Measurements from ENCODE around the gene E4F1. TPM values are rescaled to one million over a fixed set of nuclear protein-coding genes. Genes with fewer than 3 reads are reported as not detected.

Gene E4F1
- total RNA-seq, 1 donor from 2014 or later: 28.6 TPM

DNA sequence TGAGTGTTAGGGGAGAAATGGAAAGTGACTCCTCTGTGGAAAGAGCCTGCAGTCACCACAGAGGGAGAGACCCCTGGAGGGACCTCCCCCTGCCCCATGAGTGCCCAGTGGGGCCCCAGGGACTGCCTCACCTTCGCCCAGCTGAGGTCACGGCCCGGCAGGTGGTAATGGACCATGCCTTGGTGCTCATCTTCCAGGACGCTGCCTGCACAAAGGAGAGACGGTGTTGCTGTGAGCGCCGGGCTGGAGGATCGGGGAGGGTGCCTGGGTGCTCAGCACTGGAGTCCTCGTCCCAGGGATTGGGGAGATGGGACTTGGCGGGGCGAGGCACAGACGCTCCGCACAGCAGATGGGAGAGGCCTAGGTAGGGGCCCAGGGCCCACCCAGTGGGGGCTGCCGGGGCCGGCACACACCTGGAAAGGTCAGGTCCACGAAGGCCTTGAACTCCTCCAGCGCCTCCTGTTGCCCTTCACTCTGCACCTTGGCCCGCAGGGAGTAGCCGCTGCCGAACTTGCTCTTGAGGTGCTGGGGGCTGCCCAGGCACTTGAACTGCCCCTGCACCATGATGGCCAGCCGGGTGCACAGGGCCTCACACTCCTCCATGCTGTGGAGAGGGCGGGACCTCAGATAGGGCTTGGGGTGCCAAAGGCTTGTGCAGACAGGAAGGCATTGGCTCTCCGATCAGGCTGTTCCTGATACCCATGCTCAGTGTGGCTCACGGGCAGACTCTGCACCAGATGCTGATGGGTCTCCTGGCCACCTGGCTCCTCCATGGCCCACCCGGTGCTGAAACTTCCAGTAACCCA is 54.3 kb downstream of the E4F1 start:
- no peaks in the 10 kb centered on the region for H3K36me3 ChIP-seq (ENCODE audit: control insufficient read depth, insufficient read depth, low read length)
- TF ChIP-seq, protein P1, sequence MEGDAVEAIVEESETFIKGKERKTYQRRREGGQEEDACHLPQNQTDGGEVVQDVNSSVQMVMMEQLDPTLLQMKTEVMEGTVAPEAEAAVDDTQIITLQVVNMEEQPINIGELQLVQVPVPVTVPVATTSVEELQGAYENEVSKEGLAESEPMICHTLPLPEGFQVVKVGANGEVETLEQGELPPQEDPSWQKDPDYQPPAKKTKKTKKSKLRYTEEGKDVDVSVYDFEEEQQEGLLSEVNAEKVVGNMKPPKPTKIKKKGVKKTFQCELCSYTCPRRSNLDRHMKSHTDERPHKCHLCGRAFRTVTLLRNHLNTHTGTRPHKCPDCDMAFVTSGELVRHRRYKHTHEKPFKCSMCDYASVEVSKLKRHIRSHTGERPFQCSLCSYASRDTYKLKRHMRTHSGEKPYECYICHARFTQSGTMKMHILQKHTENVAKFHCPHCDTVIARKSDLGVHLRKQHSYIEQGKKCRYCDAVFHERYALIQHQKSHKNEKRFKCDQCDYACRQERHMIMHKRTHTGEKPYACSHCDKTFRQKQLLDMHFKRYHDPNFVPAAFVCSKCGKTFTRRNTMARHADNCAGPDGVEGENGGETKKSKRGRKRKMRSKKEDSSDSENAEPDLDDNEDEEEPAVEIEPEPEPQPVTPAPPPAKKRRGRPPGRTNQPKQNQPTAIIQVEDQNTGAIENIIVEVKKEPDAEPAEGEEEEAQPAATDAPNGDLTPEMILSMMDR (IDR thresholded peaks at IDR 0.05; ENCODE audit: insufficient read depth, low read length, poor library complexity, severe bottlenecking): no peak
- no peaks in the 10 kb centered on the region for H3K27me3 ChIP-seq (ENCODE audit: control insufficient read depth, insufficient read depth, low read length)
- DNase-seq (ENCODE audit: low read depth): no peak
- H3K4me3 ChIP-seq (ENCODE audit: low read depth, low read length): no peak overlapping the region

DNA sequence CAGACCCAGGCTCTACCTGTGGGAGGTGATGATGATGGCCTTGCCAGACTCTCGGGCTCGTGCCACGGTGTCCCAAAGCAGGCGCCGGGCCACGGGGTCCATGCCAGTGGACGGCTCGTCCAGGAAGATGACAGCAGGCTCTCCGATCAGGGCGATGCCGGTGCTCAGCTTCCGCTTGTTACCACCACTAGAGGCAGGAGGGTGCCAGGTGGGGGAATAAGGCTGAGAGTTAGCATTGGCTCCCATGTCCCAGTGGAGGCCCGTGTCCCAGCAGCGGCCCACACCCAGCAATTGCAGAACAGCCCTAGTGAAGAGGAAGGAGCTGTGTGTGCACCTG is 54.8 kb downstream of the E4F1 start:
- Histone ChIP-seq H3K36me3 (ENCODE audit: control insufficient read depth, insufficient read depth, low read length) (no peaks in the 10 kb centered on the region), H3K4me3 (ENCODE audit: low read depth, low read length) (no peak overlapping the region), H3K27me3 (ENCODE audit: control insufficient read depth, insufficient read depth, low read length) (no peaks in the 10 kb centered on the region)
- no peak for DNase-seq (ENCODE audit: low read depth)
- TF ChIP-seq, protein P1 (IDR thresholded peaks at IDR 0.05; ENCODE audit: insufficient read depth, low read length, poor library complexity, severe bottlenecking): peak; percentile 17

GRCh38 chr16:2278956-2279800 is 55.8 kb downstream of the E4F1 start:
- TF ChIP-seq, protein P1 (IDR thresholded peaks at IDR 0.05; ENCODE audit: insufficient read depth, low read length, poor library complexity, severe bottlenecking): no peak
- Histone ChIP-seq H3K27me3 (ENCODE audit: control insufficient read depth, insufficient read depth, low read length) (no peaks in the 10 kb centered on the region), H3K4me3 (ENCODE audit: low read depth, low read length) (no peak overlapping the region), H3K36me3 (ENCODE audit: control insufficient read depth, insufficient read depth, low read length) (no peaks in the 10 kb centered on the region)
- DNase-seq (ENCODE audit: low read depth): no peak

DNA sequence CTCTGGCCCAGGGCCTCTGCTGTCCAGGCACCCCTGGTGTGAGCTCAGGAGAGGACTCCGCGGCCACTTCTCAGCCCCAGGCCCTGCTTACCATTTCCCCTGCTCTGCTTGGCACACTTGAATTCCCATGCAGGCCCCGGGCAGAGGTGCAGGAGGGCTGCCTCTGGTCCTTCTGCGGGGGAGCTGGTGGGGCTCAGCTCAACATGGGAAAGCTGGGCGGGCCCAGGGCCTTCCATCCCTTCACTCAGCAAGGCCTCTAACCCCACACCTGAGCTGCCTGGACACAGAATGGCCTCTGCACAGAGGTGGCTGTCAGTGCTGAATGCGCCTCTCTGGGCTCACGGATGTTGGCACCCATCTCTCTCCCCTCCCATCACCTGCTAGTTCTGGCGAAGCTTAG is 57.1 kb downstream of the E4F1 start:
- DNase-seq (ENCODE audit: low read depth): no peak
- TF ChIP-seq, protein P1 (IDR thresholded peaks at IDR 0.05; ENCODE audit: insufficient read depth, low read length, poor library complexity, severe bottlenecking): no peak
- Histone ChIP-seq H3K4me3 (ENCODE audit: low read depth, low read length) (no peak overlapping the region), H3K27me3 (ENCODE audit: control insufficient read depth, insufficient read depth, low read length) (no peaks in the 10 kb centered on the region), H3K36me3 (ENCODE audit: control insufficient read depth, insufficient read depth, low read length) (no peaks in the 10 kb centered on the region)

DNA sequence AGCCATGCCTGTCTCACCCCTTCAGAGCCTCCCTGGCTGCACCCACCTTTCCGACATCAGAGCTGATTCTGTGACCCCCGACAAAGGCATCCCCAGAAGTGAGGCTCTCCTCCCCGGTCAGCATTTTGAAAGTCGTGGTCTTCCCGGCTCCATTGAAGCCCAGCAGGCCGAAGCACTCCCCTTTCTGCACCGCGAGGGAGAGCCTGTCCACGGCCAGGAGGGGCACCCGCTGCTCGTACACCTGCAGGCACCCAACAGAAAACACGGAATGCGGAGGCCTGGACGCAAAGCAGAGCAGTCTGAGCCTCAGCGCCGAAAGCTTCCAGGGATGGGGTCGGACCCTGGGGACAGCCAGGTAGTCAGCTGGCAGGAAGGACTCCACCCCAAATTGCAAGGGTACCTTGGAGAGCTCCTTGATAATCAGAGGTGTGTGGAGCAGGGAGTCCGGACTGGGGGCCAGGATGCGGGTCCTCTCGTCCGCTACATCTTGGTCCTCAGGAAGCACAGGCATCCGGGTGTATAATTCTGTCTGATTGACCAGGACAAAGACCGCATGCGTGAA is 57.7 kb downstream of the E4F1 start:
- no peaks in the 10 kb centered on the region for H3K36me3 ChIP-seq (ENCODE audit: control insufficient read depth, insufficient read depth, low read length)
- no peak for DNase-seq (ENCODE audit: low read depth)
- TF ChIP-seq, protein P1 (IDR thresholded peaks at IDR 0.05; ENCODE audit: insufficient read depth, low read length, poor library complexity, severe bottlenecking): no peak
- H3K27me3 ChIP-seq (ENCODE audit: control insufficient read depth, insufficient read depth, low read length): no peaks in the 10 kb centered on the region
- H3K4me3 ChIP-seq (ENCODE audit: low read depth, low read length): no peak overlapping the region
